IMR-90 (cell line): ENCODE data around the gene PDE8B. TPM values are rescaled to one million over a fixed set of nuclear protein-coding genes. Genes with fewer than 3 reads are reported as not detected.

Experiments
- ATAC-seq: fragments of 200-7000 bp; cut with Tn5 transposase; 2 replicates; pipeline ENCODE4 v1.9.1; 2020; ENCODE audit warnings: low read depth, mild to moderate bottlenecking, moderate library complexity
- BruUV-seq: library from RNA; stranded (reverse); fragments of 400-500 nt; replicated peaks from 2 replicates; lab custom pipeline; 2021; lab: Mats Ljungman, UMichigan
- CTCF ChIA-PET: fragments of 300-600 bp; formaldehyde crosslinking; extraction: SDS; loops from one replicate; lab custom pipeline; 2021; ENCODE audit warnings: antibody characterized with exemption; lab: Yijun Ruan, JAX
- POLR2A ChIA-PET: fragments of 300-600 bp; sonication (Branson Sonifier 250); formaldehyde crosslinking; loops from one replicate; lab custom pipeline; 2022; ENCODE audit warnings: antibody characterized with exemption; ENCODE audit not compliant: unreplicated experiment; lab: Charles Lee
- DNase-seq: peaks from one replicate; pipeline ENCODE4 v3.0.0; 2013
- H2AFZ ChIP-seq: replicated peaks from 2 replicates; pipeline ENCODE3; 2013; ENCODE audit warnings: low read length, mild to moderate bottlenecking; ENCODE audit not compliant: poor library complexity
- H2AK5ac ChIP-seq: 2 replicates; pipeline ENCODE4 v1.6.1; 2013; ENCODE audit warnings: low read depth, low read length, inconsistent platforms
- H2AK9ac ChIP-seq: replicated peaks from 2 replicates; pipeline ENCODE3; 2013; ENCODE audit warnings: mild to moderate bottlenecking, low read depth, low read length, moderate library complexity; ENCODE audit not compliant: poor library complexity
- H2BK120ac ChIP-seq: 2 replicates; pipeline ENCODE4 v1.6.1; 2013; ENCODE audit warnings: low read depth, low read length, inconsistent platforms
- H2BK15ac ChIP-seq: 3 replicates; pipeline ENCODE4 v1.6.1; 2013; ENCODE audit warnings: low read depth, low read length, inconsistent platforms
- H2BK20ac ChIP-seq: 2 replicates; pipeline ENCODE4 v1.6.1; 2013; ENCODE audit warnings: low read depth, mild to moderate bottlenecking, inconsistent platforms, low read length, moderate library complexity
- H2BK5ac ChIP-seq: 2 replicates; pipeline ENCODE4 v1.6.1; 2013; ENCODE audit warnings: mild to moderate bottlenecking, low read depth, low read length, inconsistent platforms; ENCODE audit not compliant: poor library complexity, severe bottlenecking
- H3K14ac ChIP-seq: replicated peaks from 2 replicates; pipeline ENCODE4 v1.6.1; 2013; ENCODE audit warnings: low read depth, low read length, inconsistent platforms
- H3K18ac ChIP-seq: 2 replicates; pipeline ENCODE4 v1.6.1; 2013; ENCODE audit warnings: low read depth, low read length, control low read depth
- H3K23ac ChIP-seq: 2 replicates; pipeline ENCODE4 v1.6.1; 2013; ENCODE audit warnings: low read depth, low read length, inconsistent platforms
- H3K27ac ChIP-seq: 2 replicates; pipeline ENCODE4 v1.5.1; 2013; ENCODE audit warnings: mild to moderate bottlenecking, control low read depth, low read length; ENCODE audit not compliant: insufficient read depth
- H3K27me3 ChIP-seq: 2 replicates; pipeline ENCODE4 v1.6.1; 2013; ENCODE audit warnings: low read length; ENCODE audit not compliant: control insufficient read depth, insufficient read depth
- H3K36me3 ChIP-seq: 2 replicates; pipeline ENCODE4 v1.6.1; 2013; ENCODE audit warnings: low read length, mixed read lengths; ENCODE audit not compliant: control insufficient read depth, insufficient read depth
- H3K4ac ChIP-seq: 2 replicates; pipeline ENCODE4 v1.6.1; 2013; ENCODE audit warnings: low read depth, low read length, inconsistent platforms
- H3K4me1 ChIP-seq: 2 replicates; pipeline ENCODE4 v1.6.1; 2013; ENCODE audit warnings: low read length, mixed read lengths; ENCODE audit not compliant: control insufficient read depth, insufficient read depth
- H3K4me2 ChIP-seq: 2 replicates; pipeline ENCODE4 v1.6.1; 2013; ENCODE audit warnings: low read depth, mild to moderate bottlenecking, control low read depth, low read length, moderate library complexity
- H3K4me3 ChIP-seq: 2 replicates; pipeline ENCODE4 v1.5.1; 2013; ENCODE audit warnings: low read depth, mild to moderate bottlenecking, control low read depth, low read length, moderate library complexity; ENCODE audit not compliant: insufficient read depth
- H3K56ac ChIP-seq: 2 replicates; pipeline ENCODE4 v1.6.1; 2013; ENCODE audit warnings: low read length, inconsistent platforms; ENCODE audit not compliant: insufficient read depth; ENCODE audit errors: extremely low read depth
- H3K79me1 ChIP-seq, 2 experiments: 2 replicates each; pipeline ENCODE4 v1.6.1; 2013; ENCODE audit warnings: low read length in 2 of 2, inconsistent platforms in 1 of 2, low read depth in 1 of 2
- H3K9ac ChIP-seq: 2 replicates; pipeline ENCODE4 v1.6.1; 2013; ENCODE audit warnings: low read depth, low read length, control low read depth
- H3K9me1 ChIP-seq: 2 replicates; pipeline ENCODE4 v1.6.1; 2013; ENCODE audit warnings: low read length, inconsistent platforms; ENCODE audit not compliant: insufficient read depth
- H3K9me3 ChIP-seq: 2 replicates; pipeline ENCODE4 v1.6.1; 2013; ENCODE audit warnings: low read length; ENCODE audit not compliant: control insufficient read depth, insufficient read depth
- H4K20me1 ChIP-seq: 2 replicates; pipeline ENCODE4 v1.6.1; 2013; ENCODE audit warnings: low read length, inconsistent platforms; ENCODE audit not compliant: insufficient read depth
- H4K5ac ChIP-seq: 2 replicates; pipeline ENCODE4 v1.6.1; 2013; ENCODE audit warnings: mild to moderate bottlenecking, low read depth, low read length, control low read depth
- H4K8ac ChIP-seq, 2 experiments: 2 replicates each; pipeline ENCODE4 v1.6.1; 2013; ENCODE audit warnings: low read depth in 2 of 2, low read length in 2 of 2, control low read depth in 1 of 2, inconsistent platforms in 1 of 2
- H4K91ac ChIP-seq: 2 replicates; pipeline ENCODE4 v1.6.1; 2013; ENCODE audit warnings: low read depth, low read length, inconsistent platforms; ENCODE audit not compliant: insufficient read depth
- BHLHE40 ChIP-seq: fragments of 150-350 bp; IDR thresholded peaks from 2 replicates; pipeline ENCODE4 v1.6.1; 2016; ENCODE audit warnings: mild to moderate bottlenecking, low read depth, low read length
- CEBPB ChIP-seq: IDR thresholded peaks from 2 replicates; pipeline ENCODE4 v1.6.1; 2012; ENCODE audit warnings: low read depth, low read length, improper control_type of control experiment
- FOS ChIP-seq: fragments of 150-350 bp; IDR thresholded peaks from 2 replicates; pipeline ENCODE4 v1.6.1; 2016; ENCODE audit warnings: low read depth, low read length
- MAFK ChIP-seq: IDR thresholded peaks from 2 replicates; pipeline ENCODE4 v1.6.1; 2012; ENCODE audit warnings: low read depth, low read length, improper control_type of control experiment
- MXI1 ChIP-seq: IDR thresholded peaks from 2 replicates; pipeline ENCODE4 v1.6.1; 2012; ENCODE audit warnings: low read depth, mild to moderate bottlenecking, low read length, moderate library complexity, borderline replicate concordance
- NFE2L2 ChIP-seq: fragments of 150-350 bp; IDR thresholded peaks from 2 replicates; pipeline ENCODE4 v1.6.1; 2016; ENCODE audit warnings: low read depth, mild to moderate bottlenecking, low read length
- RAD21 ChIP-seq: IDR thresholded peaks from 2 replicates; pipeline ENCODE4 v1.6.1; 2012; ENCODE audit warnings: low read length, improper control_type of control experiment
- RCOR1 ChIP-seq: IDR thresholded peaks from 2 replicates; pipeline ENCODE4 v1.6.1; 2012; ENCODE audit warnings: mild to moderate bottlenecking, low read length, improper control_type of control experiment; ENCODE audit not compliant: insufficient replicate concordance
- RFX5 ChIP-seq: IDR thresholded peaks from 2 replicates; pipeline ENCODE4 v1.8.0; 2012; ENCODE audit warnings: low read depth, mild to moderate bottlenecking, low read length, moderate library complexity
- SMC3 ChIP-seq: fragments of 150-350 bp; IDR thresholded peaks from 2 replicates; pipeline ENCODE4 v1.6.1; 2016; ENCODE audit warnings: low read depth, mild to moderate bottlenecking, antibody characterized with exemption, low read length, moderate library complexity
- WGBS, 2 experiments: methylation state at CpG; one replicate each; pipeline versions ENCODE4 v1.1.5 to v1.1.7; 2013; ENCODE audit warnings: missing lambda C conversion rate in 2 of 2; ENCODE audit not compliant: insufficient read length in 1 of 2; ENCODE audit errors: extremely low coverage in 2 of 2; 5-methylcytosine and 5-hydroxymethylcytosine counted together
- dilution Hi-C: fragments of 300-500 bp; cut with HindIII; formaldehyde crosslinking; loops from one replicate; pipeline ENCODE4 v1.14.3; 2018; ENCODE audit warnings: low sequenced_read_pairs; ENCODE audit not compliant: unreplicated experiment
- in situ Hi-C: fragments of 300-500 bp; cut with MboI; formaldehyde crosslinking; loops from 3 replicates; pipeline ENCODE4 v1.14.3; 2019; ENCODE audit warnings: low sequenced_read_pairs, inconsistent platforms, mixed read lengths
- intact Hi-C: fragments of 100-400 bp; cut with micrococcal nuclease; formaldehyde crosslinking; loops from 2 replicates; pipeline ENCODE4 v1.10.0; 2022
- polyA plus RNA-seq, 3 experiments: library from polyadenylated mRNA; depleted of rRNA; stranded (reverse); fragments of >200 nt; gene quantifications; 2 replicates each; pipeline ENCODE4 v1.2.3, GENCODE V29; 2012; ENCODE audit warnings: low replicate concordance in 1 of 3
- total RNA-seq: library from RNA; depleted of rRNA; stranded (reverse); fragments of >200 nt; gene quantifications from 2 replicates; pipeline ENCODE4 v1.2.3, GENCODE V29; 2012

Gene PDE8B
- total and polyA plus RNA-seq, 2 of the 4 experiments (the other 2 are of a cell fraction), result under 0.01 to 0.03 TPM

- peaks cover 8% of the 10 kb centered on the region for H3K4me1 ChIP-seq
- CTCF ChIA-PET, result no interaction called here
- dilution Hi-C loops, result no loop called here
These were observed 150.5 kb downstream of the PDE8B start for GRCh38 chr5:77360973-77361372.

More at GRCh38 chr5:77360973-77361372, 150.5 kb downstream of the PDE8B start:
- H4K8ac ChIP-seq, result no peak overlapping the region
- no peak overlapping the region for H2AK9ac ChIP-seq
- no peak overlapping the region for H4K91ac ChIP-seq
- no peaks in the 10 kb centered on the region for H3K79me1 ChIP-seq
- no peaks in the 10 kb centered on the region for H4K20me1 ChIP-seq
- no peak overlapping the region for H2BK5ac ChIP-seq
- TF ChIP-seq FOS (no peak), MXI1 (no peak), RAD21 (no peak), SMC3 (no peak), NFE2L2 (no peak), CEBPB (no peak), BHLHE40 (no peak), RCOR1 (no peak), RFX5 (no peak), MAFK (no peak)
- DNase-seq (no peak), ATAC-seq (no peak)
- no peak overlapping the region for H3K18ac ChIP-seq
- H2BK20ac ChIP-seq, result no peak overlapping the region
- H2AK5ac ChIP-seq, result no peak overlapping the region
- POLR2A ChIA-PET, result no interaction called here
- H3K9me1 ChIP-seq, result peaks cover 13% of the 10 kb centered on the region
- H3K4me3 ChIP-seq, result no peak overlapping the region
- no peak overlapping the region for H3K4ac ChIP-seq
- no peak overlapping the region for H3K14ac ChIP-seq
- no peak overlapping the region for H3K56ac ChIP-seq
- H3K27ac ChIP-seq, result no peak overlapping the region
- H3K23ac ChIP-seq, result no peak overlapping the region
- no peak overlapping the region for H2AFZ ChIP-seq
- in situ Hi-C loops, result no loop called here
- no peak overlapping the region for H3K9ac ChIP-seq
- H3K9me3 ChIP-seq, result no peaks in the 10 kb centered on the region
- no TSS peak for BruUV-seq
- H3K36me3 ChIP-seq, result no peaks in the 10 kb centered on the region
- H3K4me2 ChIP-seq, result no peak overlapping the region
- WGBS, 2 experiments, result no CpG with 5 or more reads among the region's 1 CpG
- no peak overlapping the region for H4K5ac ChIP-seq
- H2BK120ac ChIP-seq, result no peak overlapping the region
- intact Hi-C loops, result no loop called here
- H3K27me3 ChIP-seq, result peaks cover 2% of the 10 kb centered on the region
- H2BK15ac ChIP-seq, result no peak overlapping the region
